A673 (cell line): Measurements from ENCODE around the gene GPR179.

Experiments
- CTCF ChIP-seq: fragments of 300-800, 200-600 bp; sonication (generic); conservative IDR thresholded peaks from 2 replicates; pipeline ENCODE4 v1.5.1; 2017; ENCODE audit warnings: low read depth, mild to moderate bottlenecking, antibody characterized with exemption, low read length, moderate library complexity, mixed read lengths
- EZH2 ChIP-seq: fragments of 200-600 bp; sonication (generic); IDR thresholded peaks from 2 replicates; pipeline ENCODE4 v1.6.1; 2017; ENCODE audit warnings: borderline replicate concordance, low read depth, mild to moderate bottlenecking, mixed read lengths, antibody characterized with exemption, low read length; ENCODE audit not compliant: poor library complexity, severe bottlenecking

GRCh38 chr17:38345743-38346142 is 2.0 kb upstream of the GPR179 start:
- no peak for TF ChIP-seq CTCF
- TF ChIP-seq EZH2: no peak
